DMS114 treated with DMSO at 0.1 percent for 48 hours (cell line): ENCODE results near the gene GUCY1B1.
A peak's percentile ranks its signal among the peaks of the same experiment; 100 is the strongest.
"Not testable (repeated sequence)": the region's sequence is repeated elsewhere in the genome, so short reads cannot be mapped to it uniquely, and the experiment has no call there.

Experiments
- DNase-seq: peaks from one replicate; lab custom pipeline; 2025; ENCODE audit not compliant: unreplicated experiment; lab: John Stamatoyannopoulos, UW

Gene GUCY1B1

GRCh38 chr4:155797581-155797980 is 38.8 kb downstream of the GUCY1B1 start:
- not testable (repeated sequence) for DNase-seq

- no peak for DNase-seq
Measured at GRCh38 chr4:155799116-155799793, 40.4 kb downstream of the GUCY1B1 start.

GRCh38 chr4:155799794-155800123 is 40.9 kb downstream of the GUCY1B1 start:
- DNase-seq, result no peak

- no peak for DNase-seq
Measured at GRCh38 chr4:155800685-155801343, 42.0 kb downstream of the GUCY1B1 start.

GRCh38 chr4:155802190-155802959 is 43.6 kb downstream of the GUCY1B1 start:
- no peak for DNase-seq

GRCh38 chr4:155805016-155805415 is 46.2 kb downstream of the GUCY1B1 start:
- DNase-seq, result no peak

- DNase-seq, result no peak
Measured at GRCh38 chr4:155807021-155807420, 48.2 kb downstream of the GUCY1B1 start.

- DNase-seq, result peak; percentile 71
Measured at GRCh38 chr4:155809835-155810234, 51.0 kb downstream of the GUCY1B1 start.

- no peak for DNase-seq
Measured at GRCh38 chr4:155811083-155811482, 52.3 kb downstream of the GUCY1B1 start.

GRCh38 chr4:155818639-155819038 is 59.8 kb downstream of the GUCY1B1 start:
- DNase-seq, result no peak

GRCh38 chr4:155819066-155819465 is 60.2 kb downstream of the GUCY1B1 start:
- DNase-seq, result no peak

GRCh38 chr4:155820887-155821518 is 62.2 kb downstream of the GUCY1B1 start:
- DNase-seq, result no peak

- no peak for DNase-seq
Measured at GRCh38 chr4:155822572-155822971, 63.8 kb downstream of the GUCY1B1 start.

- no peak for DNase-seq
Measured at GRCh38 chr4:155828628-155829027, 69.8 kb downstream of the GUCY1B1 start.

GRCh38 chr4:155832664-155833063 is 73.8 kb downstream of the GUCY1B1 start:
- DNase-seq, result no peak

GRCh38 chr4:155837203-155837796 is 78.5 kb downstream of the GUCY1B1 start:
- DNase-seq, result no peak

- no peak for DNase-seq
Measured at GRCh38 chr4:155842080-155842479, 83.3 kb downstream of the GUCY1B1 start.

- DNase-seq, result no peak
Measured at GRCh38 chr4:155846929-155847328, 88.1 kb downstream of the GUCY1B1 start.

GRCh38 chr4:155849042-155849441 is 90.2 kb downstream of the GUCY1B1 start:
- DNase-seq, result no peak

- DNase-seq, result no peak
Measured at GRCh38 chr4:155853189-155853588, 94.4 kb downstream of the GUCY1B1 start.

GRCh38 chr4:155854582-155855226 is 95.9 kb downstream of the GUCY1B1 start:
- DNase-seq, result no peak
